ENCODE data around the gene MPP3. TPM values are rescaled to one million over a fixed set of nuclear protein-coding genes. Genes with fewer than 3 reads are reported as not detected.

MPP3 gene
- total RNA-seq, 1 experiment from 2014 or later = 11.3 TPM

- peak; percentile 84 for TF ChIP-seq TEAD4 (CRISPR knock-in tag; IDR thresholded peaks at IDR 0.05)
- TF ChIP-seq ETV6 (CRISPR knock-in tag; IDR thresholded peaks at IDR 0.05) = peak; percentile 85; the same call in 1 of the 2 replicates
- TF ChIP-seq ZNF396 (CRISPR knock-in tag; IDR thresholded peaks at IDR 0.05; ENCODE audit: borderline replicate concordance) = no peak
Observed at GRCh38 chr17:43760254-43760852, 72.6 kb downstream of the MPP3 start (continued).

GRCh38 chr17:43759836-43760235 is 73.1 kb downstream of the MPP3 start:
- ChIA-PET POLR2A (interaction anchor here (0.7 to 1.6 kb wide), 3 partner anchors 46 to 66 kb away, joined by 3 to 7 read pairs (median 7); no protein-coding TSS in a partner anchor), CTCF (interaction anchor here (0.5 to 14.2 kb wide), 39 partner anchors 9 to 361 kb away, joined by 3 to 476 read pairs (median 4); partner anchors contain the start of genes ARL4D, CD300LG, DHX8 and DUSP3)
- TF ChIP-seq ZNF232 (CRISPR knock-in tag; IDR thresholded peaks at IDR 0.05) (no peak), ATF3 (CRISPR knock-in tag; conservative IDR thresholded peaks at IDR 0.05) (no peak), ELF4 (CRISPR knock-in tag; IDR thresholded peaks at IDR 0.05; ENCODE audit: low read depth) (no peak), TEAD1 (CRISPR knock-in tag; IDR thresholded peaks at IDR 0.05) (no peak), AFF4 (CRISPR knock-in tag; IDR thresholded peaks at IDR 0.05; ENCODE audit: borderline replicate concordance) (no peak), ZSCAN18 (CRISPR knock-in tag; IDR thresholded peaks at IDR 0.05) (no peak), GRHL2 (CRISPR knock-in tag; IDR thresholded peaks at IDR 0.05; ENCODE audit: insufficient replicate concordance, severe bottlenecking) (no peak), FOXK1 (CRISPR knock-in tag; IDR thresholded peaks at IDR 0.05) (0 out of 2 replicates have a peak, but pooled peaks have one; percentile 16), NR2C2 (CRISPR knock-in tag; IDR thresholded peaks at IDR 0.05) (no peak), NFE2L1 (CRISPR knock-in tag; IDR thresholded peaks at IDR 0.05) (peak; percentile 41; the same call in 1 of the 2 replicates), CTCF (IDR thresholded peaks at IDR 0.05) (no peak), ZNF532 (CRISPR knock-in tag; IDR thresholded peaks at IDR 0.05; ENCODE audit: borderline replicate concordance) (no peak)
- ATAC-seq (no peak), DNase-seq (ENCODE audit: low spot score) (no peak)
- Mint-ChIP-seq H3K27me3 (ENCODE audit: low read depth) (peaks cover 19% of the 10 kb centered on the region), H3K4me3 (peak overlapping the region; percentile 28), H3K27ac (no peak overlapping the region), H3K4me1 (peaks cover 36% of the 10 kb centered on the region), H3K9me3 (no peaks in the 10 kb centered on the region), H3K36me3 (no peaks in the 10 kb centered on the region)
